Measurements from ENCODE around the gene IRF4.

The IRF4 gene

DNA sequence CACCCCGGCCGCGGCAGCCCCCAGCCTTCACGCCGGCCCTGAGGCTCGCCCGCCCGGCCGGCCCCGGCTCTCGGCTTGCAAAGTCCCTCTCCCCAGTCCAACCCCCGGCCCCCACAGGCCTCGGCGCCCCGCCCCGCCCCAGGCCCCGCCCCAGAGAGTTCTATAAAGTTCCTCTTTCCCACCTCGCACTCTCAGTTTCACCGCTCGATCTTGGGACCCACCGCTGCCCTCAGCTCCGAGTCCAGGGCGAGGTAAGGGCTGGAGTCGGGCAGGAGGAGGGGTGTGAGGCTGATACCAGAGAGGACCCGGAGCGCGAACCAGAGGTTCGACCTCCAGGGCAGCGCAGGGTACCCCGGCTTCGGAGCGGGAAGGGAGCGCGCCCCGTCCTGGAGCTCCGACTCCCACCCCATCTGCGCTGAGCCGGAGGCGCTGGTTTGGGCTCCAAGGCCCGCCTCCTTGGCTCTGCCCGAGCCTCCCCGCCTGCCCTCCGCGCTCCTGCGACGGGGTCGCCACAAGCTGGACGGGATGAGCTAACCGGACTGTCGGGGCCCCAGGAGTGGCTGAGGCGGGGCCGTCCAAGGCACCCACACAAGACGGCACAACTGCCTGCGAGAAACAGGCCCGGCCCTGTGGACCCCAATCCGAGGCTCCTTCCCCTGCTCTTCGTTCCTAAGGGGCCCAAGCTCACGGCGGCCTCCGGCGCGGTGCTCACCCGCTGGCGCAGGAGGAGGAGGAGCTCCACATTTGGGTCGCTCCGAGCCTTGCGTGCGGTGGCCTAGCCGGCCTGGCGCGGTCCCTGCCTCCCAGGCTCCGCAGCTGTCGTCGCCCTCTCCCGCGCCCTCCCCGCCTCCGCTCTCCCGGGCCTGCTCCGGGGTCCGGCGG lies at the start of gene IRF4:
IRF4 (plus strand) TSS at position 194 of the 882 bp plus-strand sequence. CDS start 1,401 bp downstream, outside the sequence.
- peak; percentile 84 for ATAC-seq
- H3K4me1 Mint-ChIP-seq = peaks cover 57% of the 10 kb centered on the region
- H3K9me3 Mint-ChIP-seq = no peaks in the 10 kb centered on the region
- H3K27me3 Mint-ChIP-seq = no peaks in the 10 kb centered on the region
- peaks cover 45% of the 10 kb centered on the region for H3K36me3 Mint-ChIP-seq
- peak within 1 kb of the TSS; percentile 93 for H3K27ac Mint-ChIP-seq
- peak within 1 kb of the TSS; percentile 96 for H3K4me3 Mint-ChIP-seq

DNA sequence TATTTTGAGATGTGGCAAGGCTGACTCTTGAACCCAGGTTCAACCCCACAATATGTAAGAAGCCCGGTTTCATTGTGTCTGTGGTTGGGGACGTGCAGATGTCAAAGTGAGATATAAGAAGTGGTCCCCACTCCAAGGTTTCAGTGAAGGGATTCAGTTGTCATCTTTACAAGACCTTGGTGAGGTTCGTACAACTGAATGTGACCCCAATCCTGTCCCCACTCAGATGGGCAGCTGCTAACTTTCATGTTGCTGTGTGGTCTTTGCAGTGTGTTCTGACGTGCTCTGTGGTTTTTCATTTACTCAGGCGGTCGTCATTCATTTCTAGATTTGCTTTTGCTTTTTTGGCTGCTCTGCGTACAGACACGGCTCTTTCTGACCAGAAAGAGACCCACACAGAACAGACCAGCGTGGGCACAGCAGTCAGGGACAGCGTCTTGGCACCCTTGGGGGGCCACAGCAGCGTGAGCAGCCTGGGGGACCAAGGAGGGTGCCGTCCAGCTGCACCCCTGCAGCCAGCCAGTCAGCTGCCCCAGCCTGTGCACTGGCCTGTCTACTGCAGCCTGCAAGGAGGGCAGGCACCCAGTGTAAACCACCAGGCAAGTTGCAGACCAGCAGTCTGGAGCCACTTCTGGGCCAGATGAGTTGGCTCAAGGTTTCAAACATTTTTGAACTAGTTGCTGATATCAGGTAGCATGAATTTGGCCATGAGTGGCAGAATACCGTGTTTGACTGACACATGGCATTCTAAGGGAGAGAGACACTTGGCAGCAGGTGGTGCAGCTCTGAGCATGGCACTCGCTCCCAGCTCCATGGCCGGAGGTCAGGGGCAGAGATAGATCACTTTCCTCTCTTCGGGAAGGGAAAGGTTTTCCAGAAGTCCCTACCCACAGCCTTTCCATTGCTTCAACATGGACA lies 49.4 kb upstream of the IRF4 start:
- no peaks in the 10 kb centered on the region for H3K9me3 Mint-ChIP-seq
- peak overlapping the region; percentile 85 for H3K27ac Mint-ChIP-seq
- H3K4me3 Mint-ChIP-seq = peak overlapping the region; percentile 54
- peak; percentile 64 for ATAC-seq
- peaks cover 37% of the 10 kb centered on the region for H3K36me3 Mint-ChIP-seq
- H3K27me3 Mint-ChIP-seq = no peaks in the 10 kb centered on the region
- H3K4me1 Mint-ChIP-seq = peaks cover 84% of the 10 kb centered on the region

DNA sequence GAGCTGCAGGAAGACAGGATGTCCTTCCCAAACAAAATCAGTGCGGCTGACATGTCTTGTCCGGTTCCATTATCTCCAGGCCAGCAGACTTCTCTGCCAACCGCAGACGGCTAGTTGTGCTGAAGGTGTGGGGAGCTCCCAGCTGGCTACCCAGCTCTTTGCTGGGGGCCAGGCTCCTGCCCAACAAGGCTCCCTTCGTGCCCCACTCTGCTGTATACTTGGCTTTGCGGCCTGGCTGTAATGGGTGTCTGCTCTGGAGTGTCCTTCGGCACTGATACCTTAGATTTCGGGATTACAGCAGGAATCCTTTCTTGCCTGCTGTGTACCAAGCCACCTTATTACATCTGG lies 48.7 kb upstream of the IRF4 start:
- peak overlapping the region; percentile 85 for H3K27ac Mint-ChIP-seq
- H3K36me3 Mint-ChIP-seq = peaks cover 43% of the 10 kb centered on the region
- ATAC-seq = no peak
- H3K4me3 Mint-ChIP-seq = no peak overlapping the region
- H3K9me3 Mint-ChIP-seq = no peaks in the 10 kb centered on the region
- H3K27me3 Mint-ChIP-seq = no peaks in the 10 kb centered on the region
- H3K4me1 Mint-ChIP-seq = peaks cover 84% of the 10 kb centered on the region

DNA sequence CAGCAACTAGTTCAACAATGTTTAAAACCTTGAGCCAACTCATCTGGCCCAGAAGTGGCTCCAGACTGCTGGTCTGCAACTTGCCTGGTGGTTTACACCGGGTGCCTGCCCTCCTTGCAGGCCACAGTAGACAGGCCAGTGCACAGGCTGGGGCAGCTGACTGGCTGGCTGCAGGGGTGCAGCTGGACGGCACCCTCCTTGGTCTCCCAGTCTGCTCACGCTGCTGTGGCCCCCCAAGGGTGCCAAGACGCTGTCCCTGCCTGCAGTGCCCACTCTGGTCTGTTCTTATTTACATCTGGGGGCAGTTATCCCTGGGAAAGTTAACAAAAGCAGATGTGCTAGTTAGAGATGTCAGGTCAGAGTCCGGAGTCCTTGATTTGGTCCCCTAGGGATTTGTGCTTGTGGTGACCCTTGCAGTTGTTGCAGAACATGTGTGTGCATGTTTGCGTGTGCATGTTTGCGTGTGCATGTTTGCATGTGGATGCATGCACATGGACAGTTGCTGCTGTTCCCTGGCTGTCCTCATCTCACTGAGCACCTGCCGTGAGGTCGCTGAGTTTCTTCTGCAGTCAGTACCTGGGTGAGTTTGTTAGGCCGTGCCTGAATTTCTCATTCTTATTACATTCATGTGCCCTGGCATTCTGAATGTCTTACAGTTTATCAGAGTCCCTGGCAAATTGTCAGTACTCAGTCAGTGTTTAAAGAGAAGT lies 48.2 kb upstream of the IRF4 start:
- peak overlapping the region; percentile 85 for H3K27ac Mint-ChIP-seq
- ATAC-seq = no peak
- H3K9me3 Mint-ChIP-seq = no peaks in the 10 kb centered on the region
- H3K27me3 Mint-ChIP-seq = no peaks in the 10 kb centered on the region
- H3K4me1 Mint-ChIP-seq = peaks cover 85% of the 10 kb centered on the region
- peaks cover 49% of the 10 kb centered on the region for H3K36me3 Mint-ChIP-seq
- H3K4me3 Mint-ChIP-seq = no peak overlapping the region

DNA sequence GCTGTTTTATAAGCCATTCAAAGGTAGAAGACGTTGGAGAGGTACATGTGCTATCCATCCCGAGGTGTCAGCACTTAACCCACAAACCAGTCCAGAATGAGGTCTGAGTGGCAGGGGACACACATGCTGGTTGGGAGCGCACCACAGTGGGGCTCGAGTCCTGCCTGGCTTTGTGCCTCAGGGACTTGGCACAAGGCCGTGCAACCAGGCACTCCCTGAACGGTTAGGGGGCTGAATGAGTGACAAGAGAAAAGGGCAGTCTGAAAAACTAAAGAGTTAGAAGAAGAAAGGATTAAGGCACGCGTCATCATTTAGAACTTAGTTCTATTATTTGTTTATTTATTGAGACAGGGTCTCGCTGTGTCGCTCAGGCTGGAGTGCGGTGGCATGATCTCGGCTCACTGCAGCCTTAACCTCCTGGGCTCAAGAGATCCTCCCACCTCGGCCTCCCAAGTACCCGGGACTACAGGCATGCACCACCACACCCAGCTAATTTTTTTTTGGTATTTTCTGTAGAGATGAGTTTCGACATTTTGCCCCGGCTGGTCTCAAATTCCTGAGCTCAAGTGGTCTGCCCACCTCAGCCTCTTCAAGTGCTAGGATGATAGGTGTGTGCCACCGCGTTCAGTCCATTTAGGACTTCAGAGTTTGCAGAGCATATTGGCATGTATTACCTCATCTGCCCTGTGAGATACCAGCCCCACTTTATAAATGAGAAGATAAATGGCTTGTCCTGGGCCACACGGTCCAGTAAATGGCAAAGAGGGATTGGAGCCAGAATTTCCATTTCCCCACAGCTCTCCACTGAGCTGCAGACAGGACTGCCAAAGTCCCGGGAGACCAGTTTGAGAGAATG lies 47.4 kb upstream of the IRF4 start:
- Mint-ChIP-seq H3K36me3 (peaks cover 52% of the 10 kb centered on the region), H3K9me3 (no peaks in the 10 kb centered on the region), H3K4me3 (no peak overlapping the region), H3K27ac (peak overlapping the region; percentile 85), H3K27me3 (no peaks in the 10 kb centered on the region), H3K4me1 (peaks cover 85% of the 10 kb centered on the region)
- no peak for ATAC-seq

DNA sequence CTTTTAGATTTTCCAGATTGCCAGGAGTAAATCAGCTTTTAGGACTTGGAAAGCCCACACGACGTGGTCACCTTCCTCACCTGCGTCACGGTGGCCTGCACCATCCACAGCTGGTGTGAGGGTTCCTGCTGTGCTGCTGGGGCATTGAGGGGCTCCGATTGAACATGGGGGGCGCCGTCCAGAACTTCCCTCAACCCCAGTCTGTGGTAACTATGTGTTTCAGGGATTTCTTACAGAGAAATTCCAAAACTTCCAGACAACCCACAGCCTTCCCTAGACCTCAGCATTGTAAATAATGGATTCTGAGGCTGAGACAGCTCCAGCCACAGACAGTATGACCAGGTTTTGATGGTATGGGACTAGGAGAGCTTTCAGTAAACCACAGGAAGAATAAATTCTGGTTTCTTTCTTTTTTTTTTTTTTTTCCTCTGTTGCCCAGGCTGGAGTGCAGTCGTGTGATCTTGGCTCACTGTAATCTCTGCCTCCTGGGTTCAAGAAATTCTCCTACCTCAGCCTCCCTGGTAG lies 46.7 kb upstream of the IRF4 start:
- Mint-ChIP-seq H3K36me3 (peaks cover 59% of the 10 kb centered on the region), H3K4me1 (peaks cover 85% of the 10 kb centered on the region), H3K4me3 (no peak overlapping the region), H3K27ac (peak overlapping the region; percentile 85), H3K9me3 (no peaks in the 10 kb centered on the region), H3K27me3 (no peaks in the 10 kb centered on the region)
- ATAC-seq = no peak

DNA sequence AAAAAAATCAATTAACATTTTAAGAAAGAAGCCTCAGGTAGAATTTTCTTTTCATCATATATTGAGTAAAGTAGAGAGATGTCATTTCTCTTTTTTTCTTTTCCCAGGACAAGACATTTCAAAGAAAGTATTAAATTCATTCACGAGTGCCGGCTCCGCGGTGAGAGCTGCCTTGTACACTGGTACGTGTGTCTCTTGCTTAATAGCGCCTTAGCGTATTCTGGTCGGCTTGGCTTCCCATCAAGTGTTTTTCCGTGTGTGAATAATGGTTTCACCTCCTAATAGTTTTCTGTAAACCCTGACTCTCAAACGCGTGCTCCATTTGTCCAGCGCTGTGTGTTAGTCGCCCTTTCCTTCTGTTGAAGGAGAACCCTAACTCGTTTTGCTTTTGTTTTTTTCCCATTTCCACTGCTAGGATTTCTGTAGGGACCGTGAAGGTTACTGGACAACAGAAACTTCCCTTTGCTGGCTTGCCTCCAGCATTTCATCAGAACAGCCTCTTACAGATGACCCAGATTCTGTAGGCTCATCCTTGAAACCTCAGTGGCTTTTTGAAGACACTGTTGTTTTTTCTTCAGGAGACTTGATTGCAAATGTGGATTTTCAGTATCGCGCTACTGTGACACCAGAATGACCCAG lies 45.7 kb upstream of the IRF4 start:
- H3K27me3 Mint-ChIP-seq = no peaks in the 10 kb centered on the region
- peaks cover 81% of the 10 kb centered on the region for H3K4me1 Mint-ChIP-seq
- H3K27ac Mint-ChIP-seq = peak overlapping the region; percentile 85
- H3K4me3 Mint-ChIP-seq = no peak overlapping the region
- ATAC-seq = no peak
- peaks cover 66% of the 10 kb centered on the region for H3K36me3 Mint-ChIP-seq
- no peaks in the 10 kb centered on the region for H3K9me3 Mint-ChIP-seq

DNA sequence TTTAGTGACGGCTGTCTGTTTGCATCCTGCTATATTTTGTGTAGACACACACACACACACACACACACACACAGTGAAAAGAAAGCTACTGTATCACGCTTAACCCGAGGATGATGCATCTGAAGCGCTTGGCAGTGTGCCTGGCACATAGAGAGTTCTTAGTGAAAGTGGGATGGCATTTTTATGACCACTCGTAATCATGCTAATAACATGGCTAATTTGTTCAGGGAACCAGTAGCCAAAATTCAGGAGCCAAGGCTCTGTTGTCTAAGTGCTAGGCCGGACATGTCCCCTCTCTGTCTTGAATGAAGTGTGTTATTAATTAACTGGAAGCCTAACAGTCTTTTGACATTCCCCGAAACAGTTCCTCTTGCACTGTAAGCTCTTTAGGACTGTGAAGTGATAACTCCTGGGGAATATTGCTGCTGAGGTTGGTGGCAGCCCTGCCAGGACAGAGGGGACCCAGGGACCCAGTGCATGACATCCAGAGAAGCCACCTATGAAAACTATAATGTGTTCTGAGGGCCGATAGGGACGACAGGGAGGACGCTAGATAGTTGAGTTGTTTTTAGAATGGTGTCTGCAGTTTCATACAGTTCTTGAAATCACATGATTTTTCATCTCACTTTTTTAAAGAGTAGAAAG lies 45.0 kb upstream of the IRF4 start:
- no peaks in the 10 kb centered on the region for H3K9me3 Mint-ChIP-seq
- H3K36me3 Mint-ChIP-seq = peaks cover 66% of the 10 kb centered on the region
- ATAC-seq = no peak
- peaks cover 75% of the 10 kb centered on the region for H3K4me1 Mint-ChIP-seq
- H3K27me3 Mint-ChIP-seq = no peaks in the 10 kb centered on the region
- peak overlapping the region; percentile 85 for H3K27ac Mint-ChIP-seq
- H3K4me3 Mint-ChIP-seq = peak overlapping the region; percentile 65

DNA sequence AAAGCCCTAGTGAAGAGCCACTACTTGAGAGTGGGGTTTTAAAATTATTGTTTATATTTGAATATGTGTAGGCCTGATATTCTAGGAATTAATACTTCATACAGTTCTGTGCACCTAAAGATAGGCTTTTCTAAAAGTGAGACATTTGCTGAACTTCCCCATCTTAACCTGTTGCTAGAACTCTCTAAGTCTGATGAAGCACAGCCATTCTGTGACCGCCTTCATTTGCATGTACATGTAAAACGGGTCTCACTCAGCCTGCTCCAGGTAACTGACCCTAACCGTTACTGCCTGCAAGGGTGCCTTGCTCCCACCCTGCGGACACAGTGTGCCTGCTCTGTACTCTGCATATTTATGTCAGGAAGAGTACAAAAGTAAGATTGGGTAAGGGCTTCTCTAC lies 44.3 kb upstream of the IRF4 start:
- H3K27me3 Mint-ChIP-seq = no peaks in the 10 kb centered on the region
- no peaks in the 10 kb centered on the region for H3K9me3 Mint-ChIP-seq
- H3K36me3 Mint-ChIP-seq = peaks cover 69% of the 10 kb centered on the region
- H3K4me1 Mint-ChIP-seq = peaks cover 68% of the 10 kb centered on the region
- H3K4me3 Mint-ChIP-seq = peak overlapping the region; percentile 65
- ATAC-seq = peak; percentile 92
- peak overlapping the region; percentile 85 for H3K27ac Mint-ChIP-seq

DNA sequence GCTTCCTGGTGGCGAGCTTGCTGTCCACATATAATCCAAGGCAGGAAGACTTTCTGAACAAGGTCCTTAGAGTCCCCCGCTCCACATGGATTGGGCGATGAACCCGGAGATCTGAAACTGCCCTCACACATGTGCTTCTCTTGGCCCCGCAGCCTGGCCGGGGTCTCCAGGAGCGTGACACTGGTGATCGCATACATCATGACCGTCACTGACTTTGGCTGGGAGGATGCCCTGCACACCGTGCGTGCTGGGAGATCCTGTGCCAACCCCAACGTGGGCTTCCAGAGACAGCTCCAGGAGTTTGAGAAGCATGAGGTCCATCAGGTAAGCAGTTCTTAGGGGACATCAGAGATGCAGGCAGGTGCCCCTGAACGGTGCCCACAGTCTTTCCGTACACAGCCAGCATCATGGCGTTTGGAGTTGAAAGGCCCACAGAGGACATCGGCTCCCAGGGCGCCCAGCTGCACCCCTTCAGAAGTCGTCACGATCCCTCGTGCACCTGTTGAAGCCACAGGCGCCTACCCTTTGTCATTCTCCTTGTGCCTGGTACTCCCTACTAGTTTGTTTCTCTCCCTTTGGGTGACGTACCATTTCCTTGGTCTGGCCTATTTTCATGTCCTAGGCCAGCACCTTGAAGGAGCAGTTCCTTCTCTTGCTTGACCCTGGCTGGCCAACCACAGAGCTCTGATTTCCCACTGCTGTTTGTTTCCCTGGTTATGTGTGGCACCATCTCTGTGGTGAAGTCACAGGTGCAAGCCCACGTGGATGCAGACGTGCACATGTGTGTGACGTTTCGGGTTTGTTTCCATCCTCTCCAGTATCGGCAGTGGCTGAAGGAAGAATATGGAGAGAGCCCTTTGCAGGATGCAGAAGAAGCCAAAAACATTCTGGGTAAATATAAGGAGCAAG lies 43.3 kb upstream of the IRF4 start:
- ATAC-seq = no peak

DNA sequence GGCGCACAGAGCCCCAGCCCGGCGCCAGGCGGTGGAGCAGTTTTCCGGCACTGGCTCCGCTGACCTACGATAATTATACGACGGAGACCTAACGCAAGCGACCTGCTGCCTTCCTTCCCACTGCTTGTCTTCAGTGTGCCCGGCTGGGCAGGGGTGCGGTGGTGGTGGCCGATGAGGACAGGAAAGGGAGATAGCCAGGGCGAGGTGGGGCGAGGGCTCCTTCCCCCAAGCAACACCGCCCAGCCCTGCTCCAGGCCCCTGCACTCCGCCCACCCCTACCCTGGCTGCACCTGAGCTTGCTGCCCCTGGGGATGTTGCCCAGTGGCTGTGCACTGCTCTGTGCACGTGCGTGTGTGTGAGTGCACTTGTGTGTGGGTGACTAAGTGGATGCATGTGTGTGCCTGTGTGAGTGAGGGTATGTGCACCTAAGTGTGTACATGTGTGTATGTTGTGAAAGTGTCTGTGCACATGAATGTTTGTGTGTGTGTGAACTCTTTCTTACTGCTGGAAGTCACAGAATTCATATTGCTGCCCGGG lies 42.6 kb upstream of the IRF4 start:
- H3K27ac Mint-ChIP-seq = peak overlapping the region; percentile 85
- peaks cover 62% of the 10 kb centered on the region for H3K4me1 Mint-ChIP-seq
- H3K27me3 Mint-ChIP-seq = no peaks in the 10 kb centered on the region
- peaks cover 72% of the 10 kb centered on the region for H3K36me3 Mint-ChIP-seq
- no peak for ATAC-seq
- H3K9me3 Mint-ChIP-seq = no peaks in the 10 kb centered on the region
- no peak overlapping the region for H3K4me3 Mint-ChIP-seq

More for the DNA sequence above, 43.3 kb upstream of the IRF4 start:
- no peaks in the 10 kb centered on the region for H3K9me3 Mint-ChIP-seq
- H3K4me3 Mint-ChIP-seq = no peak overlapping the region
- no peaks in the 10 kb centered on the region for H3K27me3 Mint-ChIP-seq
- H3K27ac Mint-ChIP-seq = peak overlapping the region; percentile 85
- H3K4me1 Mint-ChIP-seq = peaks cover 62% of the 10 kb centered on the region
- peaks cover 77% of the 10 kb centered on the region for H3K36me3 Mint-ChIP-seq

DNA sequence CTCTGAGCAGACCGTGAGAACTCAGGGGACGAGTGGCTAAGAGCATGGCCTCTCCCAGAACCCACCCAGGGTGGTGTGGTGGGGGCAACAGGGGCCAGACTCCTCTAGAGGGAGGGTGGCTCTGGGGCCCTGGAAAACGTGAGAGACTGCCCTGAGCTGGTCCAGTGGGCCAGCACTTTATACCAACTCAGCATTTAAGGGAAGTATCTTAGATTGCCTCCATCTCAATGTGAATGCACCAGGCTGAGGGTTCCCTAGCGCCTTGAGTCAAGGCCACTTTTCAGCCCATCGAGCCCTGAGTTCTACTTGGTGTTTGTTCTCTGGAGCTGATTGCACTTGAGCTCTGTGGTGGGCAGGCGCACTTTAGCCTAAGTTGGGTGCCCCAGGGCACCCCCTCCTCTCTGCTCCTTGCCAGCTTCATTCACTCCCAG lies 42.0 kb upstream of the IRF4 start:
- H3K4me3 Mint-ChIP-seq = no peak overlapping the region
- H3K9me3 Mint-ChIP-seq = no peaks in the 10 kb centered on the region
- no peak for ATAC-seq
- peak overlapping the region; percentile 85 for H3K27ac Mint-ChIP-seq
- no peaks in the 10 kb centered on the region for H3K27me3 Mint-ChIP-seq
- H3K36me3 Mint-ChIP-seq = peaks cover 66% of the 10 kb centered on the region
- H3K4me1 Mint-ChIP-seq = peaks cover 62% of the 10 kb centered on the region
